GM21737 (cell line): ENCODE results near the gene GLIS2.

Source experiments
- ATAC-seq: cut with Tn5 transposase; IDR thresholded peaks from one replicate; pipeline ENCODE4 v1.9.1; 2021; ENCODE audit warnings: mild to moderate bottlenecking, moderate library complexity; ENCODE audit not compliant: unreplicated experiment

The GLIS2 gene

DNA sequence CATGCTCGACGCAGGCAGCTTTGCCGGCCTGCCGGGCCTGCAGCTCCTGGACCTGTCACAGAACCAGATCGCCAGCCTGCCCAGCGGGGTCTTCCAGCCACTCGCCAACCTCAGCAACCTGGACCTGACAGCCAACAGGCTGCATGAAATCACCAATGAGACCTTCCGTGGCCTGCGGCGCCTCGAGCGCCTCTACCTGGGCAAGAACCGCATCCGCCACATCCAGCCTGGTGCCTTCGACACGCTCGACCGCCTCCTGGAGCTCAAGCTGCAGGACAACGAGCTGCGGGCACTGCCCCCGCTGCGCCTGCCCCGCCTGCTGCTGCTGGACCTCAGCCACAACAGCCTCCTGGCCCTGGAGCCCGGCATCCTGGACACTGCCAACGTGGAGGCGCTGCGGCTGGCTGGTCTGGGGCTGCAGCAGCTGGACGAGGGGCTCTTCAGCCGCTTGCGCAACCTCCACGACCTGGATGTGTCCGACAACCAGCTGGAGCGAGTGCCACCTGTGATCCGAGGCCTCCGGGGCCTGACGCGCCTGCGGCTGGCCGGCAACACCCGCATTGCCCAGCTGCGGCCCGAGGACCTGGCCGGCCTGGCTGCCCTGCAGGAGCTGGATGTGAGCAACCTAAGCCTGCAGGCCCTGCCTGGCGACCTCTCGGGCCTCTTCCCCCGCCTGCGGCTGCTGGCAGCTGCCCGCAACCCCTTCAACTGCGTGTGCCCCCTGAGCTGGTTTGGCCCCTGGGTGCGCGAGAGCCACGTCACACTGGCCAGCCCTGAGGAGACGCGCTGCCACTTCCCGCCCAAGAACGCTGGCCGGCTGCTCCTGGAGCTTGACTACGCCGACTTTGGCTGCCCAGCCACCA, 65.4 kb downstream of the GLIS2 start:
- ATAC-seq = no peak

DNA sequence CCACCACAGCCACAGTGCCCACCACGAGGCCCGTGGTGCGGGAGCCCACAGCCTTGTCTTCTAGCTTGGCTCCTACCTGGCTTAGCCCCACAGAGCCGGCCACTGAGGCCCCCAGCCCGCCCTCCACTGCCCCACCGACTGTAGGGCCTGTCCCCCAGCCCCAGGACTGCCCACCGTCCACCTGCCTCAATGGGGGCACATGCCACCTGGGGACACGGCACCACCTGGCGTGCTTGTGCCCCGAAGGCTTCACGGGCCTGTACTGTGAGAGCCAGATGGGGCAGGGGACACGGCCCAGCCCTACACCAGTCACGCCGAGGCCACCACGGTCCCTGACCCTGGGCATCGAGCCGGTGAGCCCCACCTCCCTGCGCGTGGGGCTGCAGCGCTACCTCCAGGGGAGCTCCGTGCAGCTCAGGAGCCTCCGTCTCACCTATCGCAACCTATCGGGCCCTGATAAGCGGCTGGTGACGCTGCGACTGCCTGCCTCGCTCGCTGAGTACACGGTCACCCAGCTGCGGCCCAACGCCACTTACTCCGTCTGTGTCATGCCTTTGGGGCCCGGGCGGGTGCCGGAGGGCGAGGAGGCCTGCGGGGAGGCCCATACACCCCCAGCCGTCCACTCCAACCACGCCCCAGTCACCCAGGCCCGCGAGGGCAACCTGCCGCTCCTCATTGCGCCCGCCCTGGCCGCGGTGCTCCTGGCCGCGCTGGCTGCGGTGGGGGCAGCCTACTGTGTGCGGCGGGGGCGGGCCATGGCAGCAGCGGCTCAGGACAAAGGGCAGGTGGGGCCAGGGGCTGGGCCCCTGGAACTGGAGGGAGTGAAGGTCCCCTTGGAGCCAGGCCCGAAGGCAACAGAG, 66.3 kb downstream of the GLIS2 start:
- ATAC-seq = no peak

DNA sequence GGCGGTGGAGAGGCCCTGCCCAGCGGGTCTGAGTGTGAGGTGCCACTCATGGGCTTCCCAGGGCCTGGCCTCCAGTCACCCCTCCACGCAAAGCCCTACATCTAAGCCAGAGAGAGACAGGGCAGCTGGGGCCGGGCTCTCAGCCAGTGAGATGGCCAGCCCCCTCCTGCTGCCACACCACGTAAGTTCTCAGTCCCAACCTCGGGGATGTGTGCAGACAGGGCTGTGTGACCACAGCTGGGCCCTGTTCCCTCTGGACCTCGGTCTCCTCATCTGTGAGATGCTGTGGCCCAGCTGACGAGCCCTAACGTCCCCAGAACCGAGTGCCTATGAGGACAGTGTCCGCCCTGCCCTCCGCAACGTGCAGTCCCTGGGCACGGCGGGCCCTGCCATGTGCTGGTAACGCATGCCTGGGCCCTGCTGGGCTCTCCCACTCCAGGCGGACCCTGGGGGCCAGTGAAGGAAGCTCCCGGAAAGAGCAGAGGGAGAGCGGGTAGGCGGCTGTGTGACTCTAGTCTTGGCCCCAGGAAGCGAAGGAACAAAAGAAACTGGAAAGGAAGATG, 67.0 kb downstream of the GLIS2 start:
- no peak for ATAC-seq

DNA sequence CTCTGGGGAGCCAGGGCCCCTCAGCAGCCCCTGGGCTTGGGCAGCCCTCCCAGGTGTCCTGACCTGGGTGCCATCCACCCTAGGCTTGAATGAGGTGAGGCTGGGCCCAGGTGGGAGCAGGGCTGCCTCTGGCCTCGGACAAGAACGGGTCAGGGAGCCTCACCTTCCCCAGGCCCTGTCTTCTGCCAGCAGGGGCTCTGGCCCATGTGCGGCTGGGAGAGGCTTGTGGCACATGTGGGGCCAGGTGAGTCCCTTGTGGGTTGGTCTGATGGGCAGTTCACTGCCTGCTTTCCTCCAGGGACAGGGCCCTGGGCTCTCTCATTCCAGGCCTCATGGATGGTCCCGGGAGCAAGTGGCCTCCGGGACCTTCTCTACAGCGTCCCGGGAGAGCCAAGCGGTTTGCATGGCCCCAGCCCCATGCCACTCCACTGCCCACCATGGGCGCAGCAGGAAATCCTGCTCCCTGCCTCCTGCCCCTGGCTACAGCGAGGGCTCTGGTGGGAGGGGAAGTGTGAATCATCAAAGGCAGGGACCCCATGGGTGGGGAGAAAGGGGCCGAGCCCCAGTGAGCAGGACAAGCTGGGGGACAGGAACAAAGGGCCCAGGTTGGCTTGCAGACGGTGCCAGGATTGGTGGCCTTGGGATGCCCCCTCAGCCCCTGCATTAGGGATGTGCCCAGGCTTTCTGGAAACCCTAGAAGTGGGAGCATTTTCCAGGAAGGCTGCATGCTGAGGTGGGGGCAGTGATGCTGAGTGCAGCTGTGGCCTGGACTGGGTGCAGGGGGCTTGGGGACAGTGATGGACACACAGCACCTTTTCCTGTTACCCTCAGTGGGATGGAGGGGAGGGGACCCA, 68.0 kb downstream of the GLIS2 start:
- no peak for ATAC-seq

DNA sequence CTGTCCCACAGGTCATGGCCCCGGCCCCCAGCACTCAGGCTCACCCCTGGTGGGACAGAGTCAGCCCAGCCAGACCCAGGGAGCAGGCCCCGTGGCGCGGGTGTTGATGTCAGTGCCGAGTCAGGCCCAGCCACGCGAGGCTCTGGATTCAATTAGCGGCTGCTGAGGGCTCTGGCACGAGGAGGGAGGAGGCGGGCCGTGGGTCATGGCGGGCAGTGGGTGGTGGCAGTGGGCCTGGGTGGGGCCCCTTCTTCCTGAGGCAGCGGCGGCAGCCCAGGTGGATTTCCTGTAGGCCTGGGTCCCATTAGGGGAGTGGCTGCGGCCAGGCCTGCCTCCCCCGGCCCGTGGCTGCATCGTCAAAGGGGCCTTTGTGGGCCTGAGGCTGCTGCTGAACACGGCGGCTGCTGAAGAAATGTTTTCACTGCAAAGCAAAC, 68.7 kb downstream of the GLIS2 start:
- no peak for ATAC-seq

- ATAC-seq = no peak
Measured at GRCh38 chr16:4385066-4385788, 69.4 kb downstream of the GLIS2 start.

DNA sequence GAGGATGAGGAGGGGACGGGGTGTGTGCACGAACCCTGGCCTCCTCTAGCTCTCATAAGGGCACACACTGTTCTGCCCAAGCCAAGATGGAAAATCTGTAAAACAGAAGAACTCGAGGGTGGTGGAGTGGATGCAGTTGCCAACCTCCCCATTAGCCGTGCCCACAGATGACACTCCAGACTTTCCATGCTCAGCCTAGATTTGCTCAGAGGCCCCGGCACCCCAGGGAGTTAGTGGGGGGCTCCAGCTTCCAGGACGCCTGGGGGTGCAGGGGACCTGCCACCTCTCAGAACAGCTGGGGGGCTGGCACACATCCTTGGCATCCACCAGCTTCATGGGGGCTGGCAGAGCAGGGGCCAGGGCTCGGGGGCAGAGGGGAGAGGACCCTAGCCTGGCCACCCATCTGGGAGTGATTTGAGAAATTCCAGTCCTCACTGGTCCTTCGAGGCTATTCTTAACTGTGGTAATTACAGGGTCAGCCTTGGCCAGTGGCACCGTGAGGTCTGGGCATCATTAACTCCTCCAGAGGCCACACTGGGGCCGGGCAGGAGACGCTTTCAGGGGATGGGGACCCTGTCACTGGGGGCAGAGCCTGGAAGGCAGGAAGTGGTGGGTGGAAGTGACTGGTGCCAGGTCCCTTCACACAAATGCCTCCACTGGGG, 70.1 kb downstream of the GLIS2 start:
- no peak for ATAC-seq

GRCh38 chr16:4386451-4386805, 70.6 kb downstream of the GLIS2 start:
- no peak for ATAC-seq

GRCh38 chr16:4386951-4387565, 71.2 kb downstream of the GLIS2 start:
- ATAC-seq = no peak

GRCh38 chr16:4387781-4388180, 71.9 kb downstream of the GLIS2 start:
- no peak for ATAC-seq

- no peak for ATAC-seq
Measured at GRCh38 chr16:4388271-4389021, 72.6 kb downstream of the GLIS2 start.
